Progenitor cell of endocrine pancreas (in vitro differentiated cells): ENCODE results near the gene NEK9. TPM values are rescaled to one million over a fixed set of nuclear protein-coding genes. Genes with fewer than 3 reads are reported as not detected.

Experiments used
- DNase-seq: peaks from one replicate; pipeline ENCODE4 v3.0.0; 2021; ENCODE audit warnings: low spot score; ENCODE audit not compliant: unreplicated experiment
- H3K27ac Mint-ChIP-seq: 2 replicates; pipeline ENCODE4 v1.8.0; 2021; ENCODE audit warnings: mild to moderate bottlenecking, moderate library complexity, mixed read lengths
- H3K27me3 Mint-ChIP-seq: 2 replicates; pipeline ENCODE4 v1.8.0; 2021; ENCODE audit warnings: mixed read lengths
- H3K36me3 Mint-ChIP-seq: 2 replicates; pipeline ENCODE4 v1.8.0; 2022; ENCODE audit warnings: mixed read lengths; ENCODE audit not compliant: insufficient read depth
- H3K4me1 Mint-ChIP-seq: 2 replicates; pipeline ENCODE4 v1.8.0; 2021; ENCODE audit warnings: low read depth, mixed read lengths
- H3K4me3 Mint-ChIP-seq: 2 replicates; pipeline ENCODE4 v1.8.0; 2021; ENCODE audit warnings: low read depth, mild to moderate bottlenecking, moderate library complexity, mixed read lengths
- H3K9me3 Mint-ChIP-seq: 2 replicates; pipeline ENCODE4 v1.8.0; 2021; ENCODE audit warnings: low read depth, mixed read lengths
- CTCF ChIP-seq: fragments of 200-600 bp; sonication (generic); IDR thresholded peaks from one replicate; pipeline ENCODE4 v1.5.0; 2021; ENCODE audit warnings: antibody characterized with exemption, mild to moderate bottlenecking; ENCODE audit not compliant: unreplicated experiment
- total RNA-seq: library from RNA; stranded (reverse); gene quantifications from 2 replicates; pipeline ENCODE4 v1.2.1, GENCODE V29; 2021

The NEK9 gene
- total RNA-seq, 1 donor from 2014 or later = 97.1 TPM

- H3K27ac Mint-ChIP-seq = no peak overlapping the region
- no peak for TF ChIP-seq CTCF
- H3K36me3 Mint-ChIP-seq = peaks cover 12% of the 10 kb centered on the region
- no peaks in the 10 kb centered on the region for H3K27me3 Mint-ChIP-seq
- no peaks in the 10 kb centered on the region for H3K9me3 Mint-ChIP-seq
- no peak overlapping the region for H3K4me3 Mint-ChIP-seq
- no peak for DNase-seq
- H3K4me1 Mint-ChIP-seq = peaks cover 3% of the 10 kb centered on the region
Observed at GRCh38 chr14:75049136-75049535, 77.7 kb downstream of the NEK9 start.

- TF ChIP-seq CTCF = no peak
- Mint-ChIP-seq H3K9me3 (no peaks in the 10 kb centered on the region), H3K4me3 (no peak overlapping the region), H3K4me1 (peaks cover 3% of the 10 kb centered on the region), H3K27me3 (no peaks in the 10 kb centered on the region), H3K36me3 (peaks cover 12% of the 10 kb centered on the region), H3K27ac (no peak overlapping the region)
- DNase-seq = no peak
Observed at GRCh38 chr14:75048101-75048500, 78.7 kb downstream of the NEK9 start.

- peaks cover 3% of the 10 kb centered on the region for H3K4me1 Mint-ChIP-seq
- no peak overlapping the region for H3K4me3 Mint-ChIP-seq
- no peak for TF ChIP-seq CTCF
- DNase-seq = no peak
- no peaks in the 10 kb centered on the region for H3K9me3 Mint-ChIP-seq
- H3K36me3 Mint-ChIP-seq = peaks cover 12% of the 10 kb centered on the region
- no peaks in the 10 kb centered on the region for H3K27me3 Mint-ChIP-seq
- no peak overlapping the region for H3K27ac Mint-ChIP-seq
Observed at GRCh38 chr14:75047506-75047905, 79.3 kb downstream of the NEK9 start.

GRCh38 chr14:75046899-75047298 lies 79.9 kb downstream of the NEK9 start:
- H3K36me3 Mint-ChIP-seq = peaks cover 13% of the 10 kb centered on the region
- no peaks in the 10 kb centered on the region for H3K27me3 Mint-ChIP-seq
- no peaks in the 10 kb centered on the region for H3K9me3 Mint-ChIP-seq
- H3K27ac Mint-ChIP-seq = no peak overlapping the region
- TF ChIP-seq CTCF = no peak
- peaks cover 6% of the 10 kb centered on the region for H3K4me1 Mint-ChIP-seq
- H3K4me3 Mint-ChIP-seq = no peak overlapping the region
- DNase-seq = no peak

GRCh38 chr14:75046275-75046674 lies 80.6 kb downstream of the NEK9 start:
- H3K9me3 Mint-ChIP-seq = no peaks in the 10 kb centered on the region
- TF ChIP-seq CTCF = no peak
- no peak for DNase-seq
- H3K4me1 Mint-ChIP-seq = peaks cover 8% of the 10 kb centered on the region
- no peaks in the 10 kb centered on the region for H3K27me3 Mint-ChIP-seq
- H3K4me3 Mint-ChIP-seq = no peak overlapping the region
- H3K36me3 Mint-ChIP-seq = peaks cover 14% of the 10 kb centered on the region
- no peak overlapping the region for H3K27ac Mint-ChIP-seq

- Mint-ChIP-seq H3K27ac (no peak overlapping the region), H3K4me3 (no peak overlapping the region), H3K36me3 (peaks cover 13% of the 10 kb centered on the region), H3K27me3 (no peaks in the 10 kb centered on the region), H3K9me3 (no peaks in the 10 kb centered on the region), H3K4me1 (peaks cover 5% of the 10 kb centered on the region)
- TF ChIP-seq CTCF = no peak
- DNase-seq = no peak
Observed at GRCh38 chr14:75044752-75045151, 82.1 kb downstream of the NEK9 start.
